Activated CD4-positive, alpha-beta T cell treated with anti-CD3 and anti-CD28 coated beads for 1 hour (primary cell): ENCODE measurements around the gene ODC1.

Experiments
- DNase-seq: peaks from one replicate; pipeline ENCODE4 v3.0.0-alpha.2; 2020

ODC1 gene

GRCh38 chr2:10433264-10433946 lies 14.7 kb downstream of the ODC1 start:
- no peak for DNase-seq

DNA sequence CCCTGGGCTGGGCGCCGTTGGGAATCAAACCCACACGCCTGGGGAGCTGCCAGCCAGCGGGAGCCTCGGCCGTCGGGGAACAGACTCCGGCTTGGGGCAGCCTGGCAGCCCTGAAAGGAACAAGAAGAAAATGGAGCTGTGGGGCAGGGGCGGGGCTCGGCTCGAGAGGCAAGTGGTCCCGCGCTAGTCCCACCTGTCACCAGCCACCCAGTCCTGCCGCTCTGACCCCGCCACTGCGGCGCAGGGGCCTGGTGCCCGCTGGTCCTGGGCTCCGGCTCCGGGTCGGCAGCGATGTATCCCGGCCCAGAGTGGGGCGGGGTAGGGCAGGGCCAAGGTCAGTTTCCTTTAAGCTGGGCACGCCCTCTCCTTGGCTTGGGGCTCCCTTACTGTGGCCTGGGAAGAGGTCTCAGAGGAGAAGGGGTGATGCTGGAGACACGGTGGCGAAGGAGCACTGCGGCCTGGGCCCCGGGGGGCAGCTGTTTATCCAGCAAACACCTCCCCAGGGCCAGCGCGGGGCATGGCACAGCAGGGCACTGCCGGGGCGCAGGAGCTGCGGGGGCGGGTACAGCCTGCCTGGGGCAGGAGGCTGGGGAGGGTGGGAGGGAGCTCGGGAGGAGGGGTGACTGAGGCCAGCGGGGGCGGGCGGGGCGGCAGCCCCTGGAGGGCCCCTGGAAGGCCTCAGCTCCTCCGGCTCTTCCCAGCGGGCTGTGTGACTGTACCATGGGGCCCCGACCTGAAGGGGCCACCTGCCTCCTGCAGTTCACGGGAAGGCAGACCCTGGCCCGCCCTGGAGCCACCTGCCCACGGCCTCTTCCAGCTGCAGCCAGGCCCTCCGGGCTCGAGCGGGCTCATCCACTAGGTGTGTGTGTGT lies 15.6 kb downstream of the ODC1 start:
- DNase-seq, result no peak

GRCh38 chr2:10431797-10432196 lies 16.3 kb downstream of the ODC1 start:
- no peak for DNase-seq

GRCh38 chr2:10430886-10431622 lies 17.1 kb downstream of the ODC1 start:
- DNase-seq, result no peak

- no peak for DNase-seq
These were observed 19.2 kb downstream of the ODC1 start for GRCh38 chr2:10428924-10429323.

- DNase-seq, result no peak
These were observed 19.8 kb downstream of the ODC1 start for GRCh38 chr2:10428355-10428754.

GRCh38 chr2:10427618-10427949 lies 20.5 kb downstream of the ODC1 start:
- no peak for DNase-seq

DNA sequence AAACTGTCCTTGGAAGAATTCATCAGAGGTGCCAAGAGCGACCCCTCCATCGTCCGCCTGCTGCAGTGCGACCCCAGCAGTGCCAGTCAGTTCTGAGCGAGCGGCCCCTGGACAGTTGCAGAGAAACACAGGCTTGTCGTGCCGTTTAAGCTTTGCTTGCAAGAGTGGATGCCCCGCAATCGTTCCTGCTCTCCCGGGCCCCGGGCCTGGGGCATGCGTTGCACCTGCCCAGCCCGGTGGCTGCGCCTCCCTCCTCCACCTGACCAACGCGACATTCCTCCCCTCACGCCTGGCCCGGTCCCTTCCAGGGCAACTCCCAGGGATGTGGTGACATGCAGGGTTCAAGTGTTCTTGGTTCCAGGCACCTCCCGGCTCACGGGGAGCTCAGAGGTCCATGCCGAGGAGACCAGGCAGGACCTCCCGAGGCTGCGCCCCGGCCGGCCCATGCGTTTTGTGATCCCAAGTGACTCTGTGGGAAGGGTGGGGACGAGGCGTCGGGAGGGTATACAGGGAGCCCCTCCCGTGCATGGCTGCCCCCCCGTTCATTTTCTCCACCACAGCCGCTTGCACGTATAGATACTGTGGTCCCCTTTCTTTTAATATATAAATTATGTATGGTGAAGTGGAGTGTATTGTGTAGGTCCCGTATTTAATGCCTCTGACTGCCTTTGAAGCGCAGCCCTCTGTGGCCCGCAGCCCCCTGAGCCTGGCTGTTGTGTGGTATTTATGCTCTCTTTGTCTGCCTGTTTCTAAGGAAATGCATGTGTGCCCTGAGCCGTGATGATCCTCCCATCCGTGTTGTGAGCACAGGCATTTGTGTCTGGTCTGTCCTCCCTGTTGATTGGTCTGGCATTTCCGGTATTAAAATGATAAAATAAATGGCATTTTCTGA lies 21.2 kb downstream of the ODC1 start:
- DNase-seq, result no peak

DNA sequence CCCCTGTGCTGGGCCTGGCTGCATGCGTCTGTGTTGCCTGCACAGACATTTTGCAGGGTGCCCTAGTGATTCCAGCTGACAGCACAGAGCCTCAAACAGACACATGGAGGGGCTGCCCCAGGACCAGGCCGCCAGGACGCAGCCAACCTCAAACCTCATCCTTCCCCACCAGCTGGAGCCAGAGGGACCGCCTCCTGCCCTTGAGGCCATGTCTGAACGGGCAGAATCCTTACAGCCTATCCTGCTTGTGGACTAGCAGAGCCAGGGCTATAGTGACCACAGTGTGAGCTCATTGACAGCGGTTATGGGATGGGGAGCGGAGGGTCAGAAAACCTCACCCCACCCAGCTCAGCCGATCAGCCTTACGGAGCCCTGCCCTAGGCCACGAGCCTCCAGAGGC lies 22.4 kb downstream of the ODC1 start:
- no peak for DNase-seq

- DNase-seq, result no peak
These were observed 23.1 kb downstream of the ODC1 start for GRCh38 chr2:10424916-10425505.

GRCh38 chr2:10424051-10424450 lies 24.1 kb downstream of the ODC1 start:
- no peak for DNase-seq

DNA sequence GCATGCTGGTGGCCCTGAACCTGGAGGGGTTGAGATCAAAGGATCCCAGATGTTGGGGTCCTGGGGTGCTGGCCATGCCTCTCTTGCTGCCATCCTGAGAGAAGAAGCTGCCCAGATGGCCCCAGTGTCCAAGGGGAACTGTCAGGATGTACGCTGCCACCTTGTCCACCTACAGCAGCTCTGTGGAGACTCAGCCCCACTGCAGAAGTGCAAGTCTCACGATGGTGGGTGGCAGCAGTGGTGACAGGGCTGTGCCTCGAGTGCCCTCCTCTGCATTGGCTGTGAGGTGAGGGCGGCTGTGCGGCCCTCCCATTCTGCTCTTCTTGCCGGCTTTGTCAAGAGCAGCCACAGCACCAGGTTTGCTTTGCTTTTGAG lies 24.7 kb downstream of the ODC1 start:
- DNase-seq, result no peak

GRCh38 chr2:10422732-10423399 lies 25.3 kb downstream of the ODC1 start:
- DNase-seq, result no peak

- DNase-seq, result no peak
These were observed 25.9 kb downstream of the ODC1 start for GRCh38 chr2:10422251-10422650.

DNA sequence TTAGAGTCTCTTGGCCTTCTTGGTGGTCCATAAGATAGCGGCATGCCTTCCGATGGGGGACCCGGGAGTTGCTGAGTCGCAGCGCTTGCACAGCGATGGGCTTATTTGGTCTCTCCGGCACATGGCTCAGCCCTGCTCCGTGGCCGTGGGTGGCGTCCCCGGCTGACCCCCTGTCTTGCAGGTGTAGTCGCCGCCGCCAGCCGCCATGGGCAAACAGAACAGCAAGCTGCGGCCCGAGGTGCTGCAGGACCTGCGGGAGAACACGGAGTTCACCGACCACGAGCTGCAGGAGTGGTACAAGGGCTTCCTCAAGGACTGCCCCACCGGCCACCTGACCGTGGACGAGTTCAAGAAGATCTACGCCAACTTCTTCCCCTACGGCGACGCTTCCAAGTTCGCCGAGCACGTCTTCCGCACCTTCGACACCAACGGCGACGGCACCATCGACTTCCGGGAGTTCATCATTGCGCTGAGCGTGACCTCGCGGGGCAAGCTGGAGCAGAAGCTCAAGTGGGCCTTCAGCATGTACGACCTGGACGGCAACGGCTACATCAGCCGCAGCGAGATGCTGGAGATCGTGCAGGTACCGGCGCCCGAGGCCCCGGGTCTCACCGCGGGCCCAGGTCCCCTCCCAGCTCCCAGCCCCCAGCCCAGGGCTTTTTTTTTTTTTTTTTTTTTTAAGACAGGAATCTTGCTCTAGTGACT lies 28.4 kb downstream of the ODC1 start:
- DNase-seq, result no peak

- DNase-seq, result no peak
These were observed 30.4 kb downstream of the ODC1 start for GRCh38 chr2:10417551-10418335.

GRCh38 chr2:10415640-10416039 lies 32.5 kb downstream of the ODC1 start:
- no peak for DNase-seq

DNA sequence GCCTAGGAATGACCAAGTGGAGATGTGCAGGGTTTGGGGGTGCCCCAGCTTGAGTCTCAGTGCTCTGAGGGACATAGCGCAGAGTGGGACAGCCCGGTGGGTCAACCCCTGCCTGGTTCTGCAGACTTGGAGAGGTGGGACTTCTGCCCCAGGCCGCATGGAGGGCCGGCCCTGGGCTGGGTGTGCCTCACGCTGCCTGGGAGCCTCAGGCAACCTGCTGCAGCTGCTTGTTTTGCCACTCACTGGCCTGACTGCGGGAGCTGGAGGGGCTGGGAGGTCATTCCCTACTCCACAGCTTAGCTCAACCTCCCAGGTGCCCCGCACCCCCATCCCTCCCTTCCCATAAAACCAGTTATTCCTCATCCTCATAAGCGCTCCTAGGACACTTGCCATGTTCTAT lies 33.1 kb downstream of the ODC1 start:
- DNase-seq, result no peak

- no peak for DNase-seq
These were observed 33.5 kb downstream of the ODC1 start for GRCh38 chr2:10414591-10414990.

DNA sequence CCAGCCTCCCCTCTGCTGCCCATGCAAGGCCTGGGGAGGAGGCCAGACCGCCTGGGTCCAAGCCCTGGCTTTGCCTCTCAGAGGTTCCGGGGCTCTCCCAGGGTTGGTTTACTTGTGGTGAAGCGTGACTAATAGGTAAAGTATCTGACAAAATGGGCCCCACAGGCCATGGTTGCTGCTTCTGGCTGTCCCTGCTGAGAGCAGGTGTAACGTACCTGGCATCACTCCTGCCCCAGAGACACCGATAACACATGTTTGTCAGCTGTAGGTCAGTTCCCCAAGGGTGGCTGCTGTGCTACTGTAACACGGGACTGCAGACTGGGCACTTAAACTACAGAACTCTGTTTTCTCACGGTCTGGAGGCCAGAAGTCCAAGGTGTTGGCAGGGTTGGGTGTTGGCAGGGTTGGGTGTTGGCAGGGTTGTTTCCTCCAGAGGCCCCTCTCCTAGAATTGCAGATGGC lies 34.1 kb downstream of the ODC1 start:
- DNase-seq, result no peak
